SK-N-SH (cell line): ENCODE results near the gene MYH1.

Source experiments
- EP300 ChIP-seq, 2 experiments: IDR thresholded peaks; 2 replicates each; pipeline versions ENCODE4 v1.4.0 to v1.6.1; 2012; ENCODE audit warnings: borderline replicate concordance in 1 of 2, low read depth in 1 of 2, low read length in 1 of 2
- EZH2phosphoT487 ChIP-seq: fragments of 200-600 bp; sonication (generic); IDR thresholded peaks from 2 replicates; pipeline ENCODE4 v1.6.1; 2017; ENCODE audit warnings: low read depth, mixed run types, mild to moderate bottlenecking, antibody characterized with exemption, moderate library complexity, borderline replicate concordance
- FOXJ3 ChIP-seq: sonication (generic); formaldehyde crosslinking; IDR thresholded peaks from 2 replicates; pipeline ENCODE4 v1.5.1; 2020; ENCODE audit warnings: mild to moderate bottlenecking, missing genetic modification reagents
- MAX ChIP-seq: IDR thresholded peaks from 2 replicates; pipeline ENCODE4 v1.4.0; 2012; ENCODE audit warnings: low read depth
- MEF2A ChIP-seq: IDR thresholded peaks from 2 replicates; pipeline ENCODE4 v1.4.0; 2012; ENCODE audit warnings: low read depth, borderline replicate concordance
- POLR2AphosphoS5 ChIP-seq: IDR thresholded peaks from 2 replicates; pipeline ENCODE4 v1.6.1; 2012; ENCODE audit warnings: low read depth, low read length
- RAD21 ChIP-seq: IDR thresholded peaks from 2 replicates; pipeline ENCODE4 v1.6.1; 2012; ENCODE audit warnings: mild to moderate bottlenecking, low read length
- RCOR1 ChIP-seq: fragments of 150-350 bp; IDR thresholded peaks from 2 replicates; pipeline ENCODE4 v1.6.1; 2017; ENCODE audit warnings: antibody characterized with exemption, low read length
- RFX5 ChIP-seq: IDR thresholded peaks from 2 replicates; pipeline ENCODE4 v1.6.1; 2012; ENCODE audit warnings: mild to moderate bottlenecking, improper control_type of control experiment, low read length
- TF ChIP-seq, protein P1 (sequence below): fragments of 200-600 bp; sonication (generic); IDR thresholded peaks from 2 replicates; pipeline ENCODE4 v1.6.1; 2017; ENCODE audit warnings: antibody characterized with exemption, mild to moderate bottlenecking, moderate library complexity
- TF ChIP-seq, protein P2 (sequence below): IDR thresholded peaks from 2 replicates; pipeline ENCODE4 v1.6.1; 2012; ENCODE audit warnings: mild to moderate bottlenecking, low read depth, low read length, moderate library complexity

- TF ChIP-seq, protein P1, sequence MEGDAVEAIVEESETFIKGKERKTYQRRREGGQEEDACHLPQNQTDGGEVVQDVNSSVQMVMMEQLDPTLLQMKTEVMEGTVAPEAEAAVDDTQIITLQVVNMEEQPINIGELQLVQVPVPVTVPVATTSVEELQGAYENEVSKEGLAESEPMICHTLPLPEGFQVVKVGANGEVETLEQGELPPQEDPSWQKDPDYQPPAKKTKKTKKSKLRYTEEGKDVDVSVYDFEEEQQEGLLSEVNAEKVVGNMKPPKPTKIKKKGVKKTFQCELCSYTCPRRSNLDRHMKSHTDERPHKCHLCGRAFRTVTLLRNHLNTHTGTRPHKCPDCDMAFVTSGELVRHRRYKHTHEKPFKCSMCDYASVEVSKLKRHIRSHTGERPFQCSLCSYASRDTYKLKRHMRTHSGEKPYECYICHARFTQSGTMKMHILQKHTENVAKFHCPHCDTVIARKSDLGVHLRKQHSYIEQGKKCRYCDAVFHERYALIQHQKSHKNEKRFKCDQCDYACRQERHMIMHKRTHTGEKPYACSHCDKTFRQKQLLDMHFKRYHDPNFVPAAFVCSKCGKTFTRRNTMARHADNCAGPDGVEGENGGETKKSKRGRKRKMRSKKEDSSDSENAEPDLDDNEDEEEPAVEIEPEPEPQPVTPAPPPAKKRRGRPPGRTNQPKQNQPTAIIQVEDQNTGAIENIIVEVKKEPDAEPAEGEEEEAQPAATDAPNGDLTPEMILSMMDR: no peak
- no peak for TF ChIP-seq RAD21
- no peak for TF ChIP-seq MAX
- no peak for TF ChIP-seq FOXJ3
- TF ChIP-seq RCOR1: no peak
- no peak for TF ChIP-seq EP300 (IDR thresholded peaks at IDR 0.05; ENCODE audit: borderline replicate concordance in 1 of 2, low read depth in 1 of 2, low read length in 1 of 2)
- TF ChIP-seq, protein P2, sequence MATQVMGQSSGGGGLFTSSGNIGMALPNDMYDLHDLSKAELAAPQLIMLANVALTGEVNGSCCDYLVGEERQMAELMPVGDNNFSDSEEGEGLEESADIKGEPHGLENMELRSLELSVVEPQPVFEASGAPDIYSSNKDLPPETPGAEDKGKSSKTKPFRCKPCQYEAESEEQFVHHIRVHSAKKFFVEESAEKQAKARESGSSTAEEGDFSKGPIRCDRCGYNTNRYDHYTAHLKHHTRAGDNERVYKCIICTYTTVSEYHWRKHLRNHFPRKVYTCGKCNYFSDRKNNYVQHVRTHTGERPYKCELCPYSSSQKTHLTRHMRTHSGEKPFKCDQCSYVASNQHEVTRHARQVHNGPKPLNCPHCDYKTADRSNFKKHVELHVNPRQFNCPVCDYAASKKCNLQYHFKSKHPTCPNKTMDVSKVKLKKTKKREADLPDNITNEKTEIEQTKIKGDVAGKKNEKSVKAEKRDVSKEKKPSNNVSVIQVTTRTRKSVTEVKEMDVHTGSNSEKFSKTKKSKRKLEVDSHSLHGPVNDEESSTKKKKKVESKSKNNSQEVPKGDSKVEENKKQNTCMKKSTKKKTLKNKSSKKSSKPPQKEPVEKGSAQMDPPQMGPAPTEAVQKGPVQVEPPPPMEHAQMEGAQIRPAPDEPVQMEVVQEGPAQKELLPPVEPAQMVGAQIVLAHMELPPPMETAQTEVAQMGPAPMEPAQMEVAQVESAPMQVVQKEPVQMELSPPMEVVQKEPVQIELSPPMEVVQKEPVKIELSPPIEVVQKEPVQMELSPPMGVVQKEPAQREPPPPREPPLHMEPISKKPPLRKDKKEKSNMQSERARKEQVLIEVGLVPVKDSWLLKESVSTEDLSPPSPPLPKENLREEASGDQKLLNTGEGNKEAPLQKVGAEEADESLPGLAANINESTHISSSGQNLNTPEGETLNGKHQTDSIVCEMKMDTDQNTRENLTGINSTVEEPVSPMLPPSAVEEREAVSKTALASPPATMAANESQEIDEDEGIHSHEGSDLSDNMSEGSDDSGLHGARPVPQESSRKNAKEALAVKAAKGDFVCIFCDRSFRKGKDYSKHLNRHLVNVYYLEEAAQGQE: no peak
- TF ChIP-seq MEF2A: no peak
- TF ChIP-seq EZH2phosphoT487: no peak
- no peak for TF ChIP-seq POLR2AphosphoS5
- TF ChIP-seq RFX5: no peak
These were observed 29.0 kb upstream of the MYH1 start for GRCh38 chr17:10547351-10547750.
